ENCODE results near the gene RBM39. TPM values are rescaled to one million over a fixed set of nuclear protein-coding genes. Genes with fewer than 3 reads are reported as not detected.

RBM39 gene
- total and polyA plus RNA-seq, 2 of the 13 experiments (the other 11 are each of a cell fraction or from before 2014, with no cell fraction given): 788 to 920 TPM

DNA sequence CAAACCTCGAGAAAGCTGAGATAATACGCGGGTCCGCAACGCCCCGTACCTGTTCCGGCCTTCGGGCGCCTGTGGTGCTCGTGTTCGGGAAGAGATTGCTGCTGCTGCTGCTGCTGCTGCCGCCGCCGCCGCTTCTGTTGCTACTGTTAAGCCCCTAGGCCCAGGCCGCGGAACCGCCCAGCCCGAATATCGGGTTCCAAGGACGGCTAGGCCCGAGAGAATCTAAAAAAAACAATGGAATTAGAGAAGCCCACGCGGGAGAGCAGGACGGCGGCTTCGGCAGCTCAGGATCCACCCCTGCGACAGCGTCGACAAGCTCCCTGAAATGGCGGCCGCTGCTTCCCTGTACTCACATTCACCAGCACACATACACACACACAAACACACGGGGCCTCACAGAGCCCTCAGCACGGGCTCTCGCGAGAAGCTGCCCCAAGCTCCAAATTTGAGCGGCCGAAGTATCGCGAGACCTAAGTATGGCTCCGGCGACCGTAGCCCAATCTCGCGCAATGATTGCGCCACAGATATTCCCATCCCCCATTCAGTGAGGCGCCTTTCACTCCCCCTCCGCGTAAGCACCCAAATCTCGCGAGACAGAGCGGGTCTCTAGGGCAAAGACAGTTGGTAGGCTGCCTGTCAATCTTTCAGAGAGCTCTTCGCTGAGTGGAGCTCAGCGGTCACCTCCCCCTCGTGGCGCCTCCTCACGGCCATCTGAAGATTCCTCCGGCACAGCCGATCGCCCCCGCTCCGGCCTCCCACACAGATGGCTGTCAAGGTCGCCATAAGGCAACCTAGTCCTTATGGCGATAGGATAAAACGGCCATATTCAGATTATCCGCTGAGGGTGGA, at the start of gene RBM39 (continued):
- TF ChIP-seq, protein P1, sequence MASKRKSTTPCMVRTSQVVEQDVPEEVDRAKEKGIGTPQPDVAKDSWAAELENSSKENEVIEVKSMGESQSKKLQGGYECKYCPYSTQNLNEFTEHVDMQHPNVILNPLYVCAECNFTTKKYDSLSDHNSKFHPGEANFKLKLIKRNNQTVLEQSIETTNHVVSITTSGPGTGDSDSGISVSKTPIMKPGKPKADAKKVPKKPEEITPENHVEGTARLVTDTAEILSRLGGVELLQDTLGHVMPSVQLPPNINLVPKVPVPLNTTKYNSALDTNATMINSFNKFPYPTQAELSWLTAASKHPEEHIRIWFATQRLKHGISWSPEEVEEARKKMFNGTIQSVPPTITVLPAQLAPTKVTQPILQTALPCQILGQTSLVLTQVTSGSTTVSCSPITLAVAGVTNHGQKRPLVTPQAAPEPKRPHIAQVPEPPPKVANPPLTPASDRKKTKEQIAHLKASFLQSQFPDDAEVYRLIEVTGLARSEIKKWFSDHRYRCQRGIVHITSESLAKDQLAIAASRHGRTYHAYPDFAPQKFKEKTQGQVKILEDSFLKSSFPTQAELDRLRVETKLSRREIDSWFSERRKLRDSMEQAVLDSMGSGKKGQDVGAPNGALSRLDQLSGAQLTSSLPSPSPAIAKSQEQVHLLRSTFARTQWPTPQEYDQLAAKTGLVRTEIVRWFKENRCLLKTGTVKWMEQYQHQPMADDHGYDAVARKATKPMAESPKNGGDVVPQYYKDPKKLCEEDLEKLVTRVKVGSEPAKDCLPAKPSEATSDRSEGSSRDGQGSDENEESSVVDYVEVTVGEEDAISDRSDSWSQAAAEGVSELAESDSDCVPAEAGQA (IDR thresholded peaks at IDR 0.05; ENCODE audit: low read depth): peak; percentile 93
- TF ChIP-seq, protein P1 (CRISPR knock-in tag; IDR thresholded peaks at IDR 0.05; ENCODE audit: borderline replicate concordance): peak; percentile 99
- TF ChIP-seq, protein P2, sequence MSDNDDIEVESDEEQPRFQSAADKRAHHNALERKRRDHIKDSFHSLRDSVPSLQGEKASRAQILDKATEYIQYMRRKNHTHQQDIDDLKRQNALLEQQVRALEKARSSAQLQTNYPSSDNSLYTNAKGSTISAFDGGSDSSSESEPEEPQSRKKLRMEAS (IDR thresholded peaks at IDR 0.05): peak; percentile 99
- TF ChIP-seq ZNF781 (CRISPR knock-in tag; IDR thresholded peaks at IDR 0.05; ENCODE audit: borderline replicate concordance, not compliant biosample characterization) (peak; percentile 22), ZNF549 (CRISPR knock-in tag; IDR thresholded peaks at IDR 0.05) (peak; percentile 76; the same call in 1 of the 2 replicates), ZNF12 (CRISPR knock-in tag; IDR thresholded peaks at IDR 0.05) (peak; percentile 93; the same call in 1 of the 2 replicates), MYNN (CRISPR knock-in tag; IDR thresholded peaks at IDR 0.05; ENCODE audit: low read depth) (peak; percentile 55; the same call in 1 of the 2 replicates), PCBP2 (optimal IDR thresholded peaks at IDR 0.05; ENCODE audit: low read depth, low read length, poor library complexity, severe bottlenecking) (no peak), CENPBD1 (CRISPR knock-in tag; IDR thresholded peaks at IDR 0.05; ENCODE audit: borderline replicate concordance, low read depth) (no peak; the same call in 1 of the 2 replicates), TCF12 (IDR thresholded peaks at IDR 0.05) (no peak), TCF12 (CRISPR knock-in tag; IDR thresholded peaks at IDR 0.05) (no peak; the same call in 1 of the 2 replicates), PLSCR1 (CRISPR knock-in tag; IDR thresholded peaks at IDR 0.05; ENCODE audit: borderline replicate concordance) (peak; percentile 98; the same call in 1 of the 2 replicates)
- TF ChIP-seq, protein P3, sequence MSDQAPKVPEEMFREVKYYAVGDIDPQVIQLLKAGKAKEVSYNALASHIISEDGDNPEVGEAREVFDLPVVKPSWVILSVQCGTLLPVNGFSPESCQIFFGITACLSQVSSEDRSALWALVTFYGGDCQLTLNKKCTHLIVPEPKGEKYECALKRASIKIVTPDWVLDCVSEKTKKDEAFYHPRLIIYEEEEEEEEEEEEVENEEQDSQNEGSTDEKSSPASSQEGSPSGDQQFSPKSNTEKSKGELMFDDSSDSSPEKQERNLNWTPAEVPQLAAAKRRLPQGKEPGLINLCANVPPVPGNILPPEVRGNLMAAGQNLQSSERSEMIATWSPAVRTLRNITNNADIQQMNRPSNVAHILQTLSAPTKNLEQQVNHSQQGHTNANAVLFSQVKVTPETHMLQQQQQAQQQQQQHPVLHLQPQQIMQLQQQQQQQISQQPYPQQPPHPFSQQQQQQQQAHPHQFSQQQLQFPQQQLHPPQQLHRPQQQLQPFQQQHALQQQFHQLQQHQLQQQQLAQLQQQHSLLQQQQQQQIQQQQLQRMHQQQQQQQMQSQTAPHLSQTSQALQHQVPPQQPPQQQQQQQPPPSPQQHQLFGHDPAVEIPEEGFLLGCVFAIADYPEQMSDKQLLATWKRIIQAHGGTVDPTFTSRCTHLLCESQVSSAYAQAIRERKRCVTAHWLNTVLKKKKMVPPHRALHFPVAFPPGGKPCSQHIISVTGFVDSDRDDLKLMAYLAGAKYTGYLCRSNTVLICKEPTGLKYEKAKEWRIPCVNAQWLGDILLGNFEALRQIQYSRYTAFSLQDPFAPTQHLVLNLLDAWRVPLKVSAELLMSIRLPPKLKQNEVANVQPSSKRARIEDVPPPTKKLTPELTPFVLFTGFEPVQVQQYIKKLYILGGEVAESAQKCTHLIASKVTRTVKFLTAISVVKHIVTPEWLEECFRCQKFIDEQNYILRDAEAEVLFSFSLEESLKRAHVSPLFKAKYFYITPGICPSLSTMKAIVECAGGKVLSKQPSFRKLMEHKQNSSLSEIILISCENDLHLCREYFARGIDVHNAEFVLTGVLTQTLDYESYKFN (CRISPR knock-in tag; conservative IDR thresholded peaks at IDR 0.05): peak; percentile 90
- TF ChIP-seq, protein P4, sequence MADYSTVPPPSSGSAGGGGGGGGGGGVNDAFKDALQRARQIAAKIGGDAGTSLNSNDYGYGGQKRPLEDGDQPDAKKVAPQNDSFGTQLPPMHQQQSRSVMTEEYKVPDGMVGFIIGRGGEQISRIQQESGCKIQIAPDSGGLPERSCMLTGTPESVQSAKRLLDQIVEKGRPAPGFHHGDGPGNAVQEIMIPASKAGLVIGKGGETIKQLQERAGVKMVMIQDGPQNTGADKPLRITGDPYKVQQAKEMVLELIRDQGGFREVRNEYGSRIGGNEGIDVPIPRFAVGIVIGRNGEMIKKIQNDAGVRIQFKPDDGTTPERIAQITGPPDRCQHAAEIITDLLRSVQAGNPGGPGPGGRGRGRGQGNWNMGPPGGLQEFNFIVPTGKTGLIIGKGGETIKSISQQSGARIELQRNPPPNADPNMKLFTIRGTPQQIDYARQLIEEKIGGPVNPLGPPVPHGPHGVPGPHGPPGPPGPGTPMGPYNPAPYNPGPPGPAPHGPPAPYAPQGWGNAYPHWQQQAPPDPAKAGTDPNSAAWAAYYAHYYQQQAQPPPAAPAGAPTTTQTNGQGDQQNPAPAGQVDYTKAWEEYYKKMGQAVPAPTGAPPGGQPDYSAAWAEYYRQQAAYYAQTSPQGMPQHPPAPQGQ (CRISPR knock-in tag; IDR thresholded peaks at IDR 0.05; ENCODE audit: borderline replicate concordance): peak; percentile 20; the same call in 1 of the 2 replicates
